Caco-2 (cell line): ENCODE results near the gene FUT8. TPM values are rescaled to one million over a fixed set of nuclear protein-coding genes. Genes with fewer than 3 reads are reported as not detected.

Experiments
- BruUV-seq: library from RNA; stranded (reverse); fragments of 400-500 nt; replicated peaks from 2 replicates; lab custom pipeline; 2021; lab: Mats Ljungman, UMichigan
- CTCF ChIA-PET: fragments of 300-600 bp; sonication (Branson Sonifier 250); formaldehyde crosslinking; loops from one replicate; lab custom pipeline; 2022; ENCODE audit warnings: antibody characterized with exemption; lab: Charles Lee
- POLR2A ChIA-PET: fragments of 300-600 bp; sonication (Branson Sonifier 250); formaldehyde crosslinking; loops from one replicate; lab custom pipeline; 2022; ENCODE audit warnings: antibody characterized with exemption; lab: Charles Lee
- DNase-seq, 2 experiments: peaks; one replicate each; pipeline versions ENCODE4 v3.0.0 to v3.0.0-alpha.2; 2020 to 2022
- H3K27me3 ChIP-seq: replicated peaks from 2 replicates; pipeline ENCODE4 v1.6.0; 2011; ENCODE audit warnings: low read length; ENCODE audit not compliant: control insufficient read depth, insufficient read depth
- H3K36me3 ChIP-seq: 2 replicates; pipeline ENCODE4 v1.5.1; 2011; ENCODE audit warnings: low read length; ENCODE audit not compliant: control insufficient read depth, insufficient read depth
- H3K4me1 ChIP-seq: fragments of 250-450 bp; sonication (Bioruptor Pico); 2 replicates; pipeline ENCODE4 v1.5.1; 2020; ENCODE audit warnings: mild to moderate bottlenecking
- H3K4me3 ChIP-seq: 2 replicates; pipeline ENCODE4 v1.5.1; 2011; ENCODE audit warnings: low read depth, mild to moderate bottlenecking, control low read depth, low read length
- H3K9me3 ChIP-seq: fragments of 250-450 bp; sonication (Bioruptor Pico); 2 replicates; pipeline ENCODE4 v1.5.1; 2020; ENCODE audit warnings: mild to moderate bottlenecking, moderate library complexity
- H3K27ac Mint-ChIP-seq: one replicate; pipeline ENCODE4 v1.8.0; 2022; ENCODE audit warnings: mixed read lengths; ENCODE audit not compliant: unreplicated experiment
- H3K27me3 Mint-ChIP-seq: one replicate; pipeline ENCODE4 v1.8.0; 2022; ENCODE audit warnings: mixed read lengths; ENCODE audit not compliant: insufficient read depth, unreplicated experiment
- H3K36me3 Mint-ChIP-seq: one replicate; pipeline ENCODE4 v1.8.0; 2022; ENCODE audit warnings: mild to moderate bottlenecking, mixed read lengths; ENCODE audit not compliant: insufficient read depth, unreplicated experiment
- H3K4me1 Mint-ChIP-seq: one replicate; pipeline ENCODE4 v1.8.0; 2022; ENCODE audit warnings: low read depth, mixed read lengths; ENCODE audit not compliant: unreplicated experiment
- H3K4me3 Mint-ChIP-seq: one replicate; pipeline ENCODE4 v1.8.0; 2022; ENCODE audit warnings: mild to moderate bottlenecking, moderate library complexity, mixed read lengths; ENCODE audit not compliant: unreplicated experiment
- H3K9me3 Mint-ChIP-seq: one replicate; pipeline ENCODE4 v1.8.0; 2022; ENCODE audit warnings: mixed read lengths; ENCODE audit not compliant: unreplicated experiment
- intact Hi-C: fragments of 100-400 bp; cut with micrococcal nuclease; formaldehyde crosslinking; loops from one replicate; pipeline ENCODE4 v1.10.0; 2022; ENCODE audit not compliant: unreplicated experiment
- total RNA-seq: library from RNA; stranded (reverse); gene quantifications from 2 replicates; pipeline ENCODE4 v1.2.3, GENCODE V29; 2022
- TF ChIP-seq, protein P1 (sequence below), 2 experiments: fragments of 200-600 bp in 1 of 2; IDR thresholded peaks; 1 replicate in 1 of 2; 2 replicates in 1 of 2; pipeline versions ENCODE4 v1.5.1 to v1.8.0; 2011 to 2022; ENCODE audit warnings: antibody characterized with exemption in 1 of 2, control low read depth in 1 of 2, inconsistent platforms in 1 of 2, low read depth in 1 of 2, low read length in 1 of 2, mild to moderate bottlenecking in 1 of 2, moderate library complexity in 1 of 2; ENCODE audit not compliant: insufficient read depth in 1 of 2, severe bottlenecking in 1 of 2, unreplicated experiment in 1 of 2

Gene FUT8
- total RNA-seq, 1 experiment from 2014 or later: 67.1 TPM

- H3K4me1 ChIP-seq: no peaks in the 10 kb centered on the region; the same call in 1 of the 2 replicates
- Mint-ChIP-seq H3K27ac (no peak overlapping the region), H3K4me3 (no peak overlapping the region), H3K9me3 (no peaks in the 10 kb centered on the region), H3K4me1 (no peaks in the 10 kb centered on the region), H3K27me3 (no peaks in the 10 kb centered on the region), H3K36me3 (no peaks in the 10 kb centered on the region)
- TF ChIP-seq, protein P1, sequence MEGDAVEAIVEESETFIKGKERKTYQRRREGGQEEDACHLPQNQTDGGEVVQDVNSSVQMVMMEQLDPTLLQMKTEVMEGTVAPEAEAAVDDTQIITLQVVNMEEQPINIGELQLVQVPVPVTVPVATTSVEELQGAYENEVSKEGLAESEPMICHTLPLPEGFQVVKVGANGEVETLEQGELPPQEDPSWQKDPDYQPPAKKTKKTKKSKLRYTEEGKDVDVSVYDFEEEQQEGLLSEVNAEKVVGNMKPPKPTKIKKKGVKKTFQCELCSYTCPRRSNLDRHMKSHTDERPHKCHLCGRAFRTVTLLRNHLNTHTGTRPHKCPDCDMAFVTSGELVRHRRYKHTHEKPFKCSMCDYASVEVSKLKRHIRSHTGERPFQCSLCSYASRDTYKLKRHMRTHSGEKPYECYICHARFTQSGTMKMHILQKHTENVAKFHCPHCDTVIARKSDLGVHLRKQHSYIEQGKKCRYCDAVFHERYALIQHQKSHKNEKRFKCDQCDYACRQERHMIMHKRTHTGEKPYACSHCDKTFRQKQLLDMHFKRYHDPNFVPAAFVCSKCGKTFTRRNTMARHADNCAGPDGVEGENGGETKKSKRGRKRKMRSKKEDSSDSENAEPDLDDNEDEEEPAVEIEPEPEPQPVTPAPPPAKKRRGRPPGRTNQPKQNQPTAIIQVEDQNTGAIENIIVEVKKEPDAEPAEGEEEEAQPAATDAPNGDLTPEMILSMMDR (IDR thresholded peaks at IDR 0.05; ENCODE audit: insufficient read depth in 1 of 2, low read depth in 1 of 2, low read length in 1 of 2, severe bottlenecking in 1 of 2, unreplicated experiment in 1 of 2): no peak
- no peaks in the 10 kb centered on the region for H3K9me3 ChIP-seq
- no TSS peak for BruUV-seq
- H3K36me3 ChIP-seq: no peaks in the 10 kb centered on the region
- no peaks in the 10 kb centered on the region for H3K27me3 ChIP-seq
- POLR2A ChIA-PET: no interaction called here
- CTCF ChIA-PET: no interaction called here
- intact Hi-C loops: no loop called here
- no peak for DNase-seq
- no peak overlapping the region for H3K4me3 ChIP-seq
These were observed 344.4 kb downstream of the FUT8 start for GRCh38 chr14:65756880-65757279.

DNA sequence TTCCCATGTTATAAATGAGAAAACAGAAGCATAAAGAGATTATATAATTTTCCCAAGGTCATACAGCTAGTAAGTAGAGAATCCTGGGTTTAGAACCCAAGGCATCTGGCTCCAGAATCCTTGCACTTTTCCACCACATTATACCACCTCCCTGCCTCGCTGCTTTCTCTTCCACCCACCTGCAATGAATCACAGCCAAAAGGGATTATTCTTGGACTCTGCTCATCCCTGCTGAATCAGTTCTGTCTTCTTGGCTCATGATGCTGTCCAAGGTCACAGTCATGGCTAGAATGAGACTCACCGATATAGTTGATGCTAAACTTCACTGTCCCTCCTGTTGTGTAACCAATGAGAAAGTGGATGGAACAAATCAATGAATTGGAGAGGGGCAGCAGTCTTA lies 356.6 kb downstream of the FUT8 start:
- H3K4me3 ChIP-seq: no peak overlapping the region
- H3K9me3 ChIP-seq: no peaks in the 10 kb centered on the region
- Mint-ChIP-seq H3K27ac (no peak overlapping the region), H3K9me3 (no peaks in the 10 kb centered on the region), H3K36me3 (no peaks in the 10 kb centered on the region), H3K4me3 (no peak overlapping the region), H3K4me1 (peaks cover 15% of the 10 kb centered on the region), H3K27me3 (peaks cover 8% of the 10 kb centered on the region)
- no TSS peak for BruUV-seq
- H3K27me3 ChIP-seq: no peaks in the 10 kb centered on the region
- no peak for DNase-seq
- TF ChIP-seq, protein P1 (IDR thresholded peaks at IDR 0.05; ENCODE audit: insufficient read depth in 1 of 2, low read depth in 1 of 2, low read length in 1 of 2, severe bottlenecking in 1 of 2, unreplicated experiment in 1 of 2): no peak
- no peaks in the 10 kb centered on the region for H3K36me3 ChIP-seq
- POLR2A ChIA-PET: no interaction called here
- H3K4me1 ChIP-seq: 0 out of 2 replicates have a peak, but pooled peaks cover 7% of the 10 kb centered on the region
- intact Hi-C loops: no loop called here
- CTCF ChIA-PET: no interaction called here

DNA sequence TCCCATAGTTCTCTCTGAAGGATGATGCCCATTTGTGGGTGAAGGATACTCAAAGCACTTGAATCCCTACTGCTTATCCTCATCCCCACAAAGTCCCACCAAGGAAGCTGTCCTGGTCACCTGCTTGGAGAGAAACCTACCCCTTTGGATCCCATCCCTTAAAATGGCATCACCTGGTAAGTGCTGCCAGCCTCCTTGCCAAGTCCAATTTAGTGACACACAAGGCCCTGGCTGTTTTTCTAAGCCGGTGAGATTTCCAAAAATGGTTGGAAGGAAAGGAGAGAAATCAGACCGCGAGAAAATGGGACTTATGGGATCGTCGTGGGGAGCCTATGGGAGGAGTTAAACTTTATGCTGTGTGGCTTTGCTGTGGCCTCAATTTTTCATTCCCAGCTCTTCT lies 358.2 kb downstream of the FUT8 start:
- peaks cover 11% of the 10 kb centered on the region for H3K27me3 Mint-ChIP-seq
- H3K9me3 Mint-ChIP-seq: no peaks in the 10 kb centered on the region
- no TSS peak for BruUV-seq
- H3K27ac Mint-ChIP-seq: no peak overlapping the region
- Histone ChIP-seq H3K4me1 (0 out of 2 replicates have a peak, but pooled peaks cover 7% of the 10 kb centered on the region), H3K36me3 (no peaks in the 10 kb centered on the region), H3K9me3 (no peaks in the 10 kb centered on the region), H3K4me3 (no peak overlapping the region), H3K27me3 (no peaks in the 10 kb centered on the region)
- POLR2A ChIA-PET: no interaction called here
- intact Hi-C loops: no loop called here
- H3K4me3 Mint-ChIP-seq: no peak overlapping the region
- CTCF ChIA-PET: no interaction called here
- TF ChIP-seq, protein P1 (IDR thresholded peaks at IDR 0.05; ENCODE audit: insufficient read depth in 1 of 2, low read depth in 1 of 2, low read length in 1 of 2, severe bottlenecking in 1 of 2, unreplicated experiment in 1 of 2): no peak
- peaks cover 15% of the 10 kb centered on the region for H3K4me1 Mint-ChIP-seq
- no peak for DNase-seq
- no peaks in the 10 kb centered on the region for H3K36me3 Mint-ChIP-seq
